Mucosa of descending colon (tissue), 3 donors: ENCODE measurements around the gene MASP1. TPM values are rescaled to one million over a fixed set of nuclear protein-coding genes. Genes with fewer than 3 reads are reported as not detected.
"Not testable (repeated sequence)": the region's sequence is repeated elsewhere in the genome, so short reads cannot be mapped to it uniquely, and the experiment has no call there.

Experiments
- ATAC-seq: fragments of 200-7000 bp; cut with Tn5 transposase; one replicate; pipeline ENCODE4 v1.9.1; 2020; ENCODE audit warnings: mild to moderate bottlenecking, moderate library complexity
- DNase-seq, 3 donors: peaks; one replicate each; pipeline ENCODE4 v3.0.0-alpha.2; 2020
- H3K36me3 ChIP-seq: fragments of 200-600 bp; one replicate; pipeline ENCODE4 v1.8.0; 2021; ENCODE audit warnings: low read depth, mild to moderate bottlenecking
- H3K4me1 ChIP-seq: fragments of 200-600 bp; one replicate; pipeline ENCODE4 v1.8.0; 2021; ENCODE audit warnings: low read depth, mild to moderate bottlenecking
- H3K4me3 ChIP-seq: fragments of 200-600 bp; one replicate; pipeline ENCODE4 v1.8.0; 2021; ENCODE audit warnings: mild to moderate bottlenecking
- H3K9me3 ChIP-seq: fragments of 200-600 bp; one replicate; pipeline ENCODE4 v1.8.0; 2021; ENCODE audit warnings: mild to moderate bottlenecking
- CTCF ChIP-seq: fragments of 200-600 bp; IDR thresholded peaks from one replicate; pipeline ENCODE4 v1.8.0; 2022; ENCODE audit warnings: antibody characterized with exemption, mild to moderate bottlenecking
- intact Hi-C, 2 donors: fragments of 100-400 bp; cut with DNase I in 1 of 2; cut with micrococcal nuclease in 1 of 2; formaldehyde crosslinking; loops; one replicate each; pipeline versions ENCODE4 v1.11.0 to v1.11.1; 2022; cut with DNase I, micrococcal nuclease
- total RNA-seq, 3 donors: library from RNA; stranded (reverse); fragmentation: NEBNext Ultra II Directional in 2 of 3; extraction: Animal tissue kit (Norgen Biotek cat#: 25700) in 2 of 3; gene quantifications; one replicate each; pipeline versions ENCODE4 v1.2.1 to v1.2.4, GENCODE V29; 2021 to 2023
- donor health status: DM: no; HTN: no; CAD: no; lungs with moderate emphysema.
- donor health status: DM: no; HTN: no; CAD: no.
- donor health status: DM: no; HTN: yes; CAD: no.

MASP1 gene
- total RNA-seq, 3 donors from 2014 or later, result 4.5 to 70.1 (median 9.7) TPM

DNA sequence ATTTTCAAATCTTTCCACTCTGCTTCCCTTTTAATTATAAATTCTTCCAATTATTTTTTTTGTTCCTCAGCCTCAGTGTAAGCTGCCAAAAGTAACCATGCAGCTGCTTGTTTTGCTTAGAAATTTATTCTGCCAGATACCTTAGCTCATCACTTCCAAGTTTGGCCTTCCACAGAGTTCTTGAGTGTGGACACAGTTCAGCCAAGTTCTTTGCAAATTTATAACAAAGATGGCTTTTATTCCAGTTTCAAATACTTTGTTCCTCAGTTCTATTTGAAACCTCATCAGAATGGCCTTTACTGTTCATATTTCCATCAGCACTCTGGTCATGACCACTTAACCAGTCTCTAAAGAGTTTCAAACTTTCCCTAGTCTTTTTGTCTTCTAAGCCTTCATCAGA lies 83.9 kb downstream of the MASP1 start:
- H3K4me1 ChIP-seq, result no peaks in the 10 kb centered on the region
- TF ChIP-seq CTCF, result no peak
- no peak overlapping the region for H3K4me3 ChIP-seq
- ATAC-seq (no peak), DNase-seq (no peak)
- no peaks in the 10 kb centered on the region for H3K36me3 ChIP-seq
- H3K9me3 ChIP-seq, result no peaks in the 10 kb centered on the region
- intact Hi-C loops, result no loop called here

DNA sequence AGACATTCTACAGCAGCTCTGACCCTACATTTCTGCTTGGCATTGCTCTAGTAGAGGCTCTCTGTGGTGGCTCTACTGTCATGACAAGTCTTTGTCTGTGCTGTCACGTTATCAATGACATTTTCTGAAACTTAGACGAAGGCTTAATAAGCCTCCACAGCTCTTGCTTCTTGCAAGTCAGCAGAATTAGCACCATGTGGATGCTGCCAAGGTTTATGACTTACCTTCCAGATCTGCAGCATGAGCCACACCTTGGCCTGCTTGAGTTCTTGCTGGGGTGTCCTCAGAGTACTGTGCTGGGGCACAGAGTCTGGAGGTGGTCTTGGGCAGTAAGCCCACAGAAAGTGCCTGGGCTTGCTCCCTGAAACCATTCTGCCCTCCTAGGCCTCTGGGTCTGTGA lies 84.5 kb downstream of the MASP1 start:
- H3K4me3 ChIP-seq, result no peak overlapping the region
- DNase-seq (no peak), ATAC-seq (no peak)
- no peaks in the 10 kb centered on the region for H3K4me1 ChIP-seq
- no peaks in the 10 kb centered on the region for H3K9me3 ChIP-seq
- TF ChIP-seq CTCF, result no peak
- intact Hi-C loops, result no loop called here
- H3K36me3 ChIP-seq, result no peaks in the 10 kb centered on the region

- DNase-seq (no peak), ATAC-seq (no peak)
- intact Hi-C loops, result no loop called here
- Histone ChIP-seq H3K4me3 (no peak overlapping the region), H3K36me3 (no peaks in the 10 kb centered on the region), H3K9me3 (no peaks in the 10 kb centered on the region), H3K4me1 (no peaks in the 10 kb centered on the region)
- TF ChIP-seq CTCF, result no peak
Measured at GRCh38 chr3:187205683-187206082, 85.9 kb downstream of the MASP1 start.

- H3K9me3 ChIP-seq, H3K4me1 ChIP-seq, intact Hi-C loops, H3K36me3 ChIP-seq, H3K4me3 ChIP-seq, ATAC-seq, DNase-seq: not testable (repeated sequence)
Measured at GRCh38 chr3:187199463-187200050, 92.0 kb downstream of the MASP1 start.

GRCh38 chr3:187198490-187198889 lies 93.0 kb downstream of the MASP1 start:
- DNase-seq, result no peak
- H3K4me1 ChIP-seq, result no peaks in the 10 kb centered on the region
- no peak for TF ChIP-seq CTCF

DNA sequence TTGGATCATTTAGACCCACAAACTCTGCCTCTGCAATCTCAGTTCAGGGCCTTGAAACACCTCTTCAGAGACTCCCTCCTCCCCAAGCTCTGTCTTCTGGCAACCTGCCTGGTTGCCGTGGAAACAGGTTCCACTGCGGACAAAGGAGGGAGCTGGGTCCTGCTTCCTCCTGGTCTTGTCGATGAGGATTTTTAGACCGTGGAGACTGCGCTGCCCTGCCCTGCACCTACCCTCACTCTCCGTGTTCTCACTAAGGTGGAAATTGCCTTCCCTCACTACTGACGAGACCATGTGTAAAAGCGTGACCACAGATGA lies 94.2 kb downstream of the MASP1 start, which contains the start of gene RTP1:
RTP1 (plus strand) TSS at position 152 of the 315 bp plus-strand sequence; CDS start at position 182, 30 bp downstream.
- Histone ChIP-seq H3K9me3 (no peaks in the 10 kb centered on the region), H3K36me3 (no peaks in the 10 kb centered on the region), H3K4me1 (no peaks in the 10 kb centered on the region), H3K4me3 (no peak within 1 kb of the TSS)
- ATAC-seq (no peak), DNase-seq (no peak)
- intact Hi-C loops, result no loop called here
- TF ChIP-seq CTCF, result no peak

More at GRCh38 chr3:187198490-187198889, 93.0 kb downstream of the MASP1 start:
- no peak for ATAC-seq
- Histone ChIP-seq H3K9me3 (no peaks in the 10 kb centered on the region), H3K36me3 (no peaks in the 10 kb centered on the region), H3K4me3 (no peak overlapping the region)
- intact Hi-C loops, result no loop called here
